GM12878 (cell line): Measurements from ENCODE around the gene ADGRV1. TPM values are rescaled to one million over a fixed set of nuclear protein-coding genes. Genes with fewer than 3 reads are reported as not detected.

Experiments used
- CBFB ChIP-seq: IDR thresholded peaks from 2 replicates; pipeline ENCODE4 v1.6.1; 2016; ENCODE audit warnings: antibody characterized with exemption, low read depth
- CEBPB ChIP-seq, 2 experiments: fragments of 150-350 bp in 1 of 2; IDR thresholded peaks; 2 replicates each; pipeline ENCODE4 v1.6.1; 2012 to 2014; ENCODE audit warnings: low read depth in 2 of 2, low read length in 2 of 2, borderline replicate concordance in 1 of 2, inconsistent platforms in 1 of 2
- CHD2 ChIP-seq: IDR thresholded peaks from 2 replicates; pipeline ENCODE4 v1.6.1; 2011; ENCODE audit warnings: low read depth, low read length, improper control_type of control experiment, borderline replicate concordance
- CREB1 ChIP-seq: IDR thresholded peaks from 2 replicates; pipeline ENCODE4 v1.6.1; 2012; ENCODE audit warnings: low read depth, mild to moderate bottlenecking, inconsistent platforms
- DPF2 ChIP-seq: fragments of 450-650 bp; IDR thresholded peaks from 2 replicates; pipeline ENCODE4 v1.6.1; 2017; ENCODE audit warnings: mild to moderate bottlenecking
- JUNB ChIP-seq: IDR thresholded peaks from 2 replicates; pipeline ENCODE4 v1.6.1; 2016; ENCODE audit warnings: antibody characterized with exemption, mild to moderate bottlenecking
- KDM1A ChIP-seq: fragments of 200-600 bp; sonication (generic); IDR thresholded peaks from 2 replicates; pipeline ENCODE4 v1.6.1; 2016; ENCODE audit warnings: borderline replicate concordance
- MEF2B ChIP-seq: fragments of 450-650 bp; IDR thresholded peaks from 2 replicates; pipeline ENCODE4 v1.6.1; 2018; ENCODE audit warnings: mild to moderate bottlenecking, moderate library complexity; ENCODE audit not compliant: partially characterized antibody, poor library complexity, severe bottlenecking
- NFIC ChIP-seq: IDR thresholded peaks from 2 replicates; pipeline ENCODE4 v1.6.1; 2012; ENCODE audit warnings: low read depth, mild to moderate bottlenecking, inconsistent platforms, low read length, moderate library complexity
- PML ChIP-seq: IDR thresholded peaks from 2 replicates; pipeline ENCODE4 v1.6.1; 2012; ENCODE audit warnings: low read length, inconsistent platforms
- SMAD5 ChIP-seq: IDR thresholded peaks from 2 replicates; pipeline ENCODE4 v1.6.1; 2016; ENCODE audit warnings: antibody characterized with exemption, low read depth
- SPI1 ChIP-seq: IDR thresholded peaks from 2 replicates; pipeline ENCODE4 v1.6.1; 2011; ENCODE audit warnings: low read depth, mild to moderate bottlenecking, low read length, moderate library complexity, borderline replicate concordance; ENCODE audit not compliant: insufficient read depth
- SRF ChIP-seq, 2 experiments: IDR thresholded peaks; 2 replicates each; pipeline ENCODE4 v1.6.1; 2011; ENCODE audit warnings: low read depth in 2 of 2, low read length in 2 of 2, mild to moderate bottlenecking in 1 of 2, moderate library complexity in 1 of 2
- STAT3 ChIP-seq: IDR thresholded peaks from 2 replicates; pipeline ENCODE4 v1.6.1; 2011; ENCODE audit warnings: low read depth, low read length, improper control_type of control experiment
- SUPT20H ChIP-seq: IDR thresholded peaks from 2 replicates; pipeline ENCODE4 v1.6.1; 2011; ENCODE audit warnings: low read depth, mild to moderate bottlenecking, low read length, moderate library complexity, borderline replicate concordance; ENCODE audit not compliant: control insufficient read depth
- TBL1XR1 ChIP-seq: IDR thresholded peaks from 2 replicates; pipeline ENCODE4 v1.6.1; 2012; ENCODE audit warnings: low read depth, low read length, improper control_type of control experiment
- ZNF217 ChIP-seq: fragments of 450-650 bp; IDR thresholded peaks from 2 replicates; pipeline ENCODE4 v1.6.1; 2017; ENCODE audit warnings: antibody characterized with exemption, mild to moderate bottlenecking
- ZNF274 ChIP-seq: IDR thresholded peaks from one replicate; pipeline ENCODE4 v1.8.0; 2011; ENCODE audit not compliant: insufficient read length, insufficient read depth
- polyA plus RNA-seq, 11 experiments: library from polyadenylated mRNA; depleted of rRNA in 4 of 11; unstranded in 6 of 11; stranded (reverse) in 5 of 11; fragments of >200 nt; fragmentation: Nextera tagmentation in 4 of 11; fragmentation: Illumina TruSeq in 1 of 11; extraction: Ambion mirVana in 4 of 11; extraction: Trizol in 1 of 11; gene quantifications; 1 replicate in 1 of 11; 2 replicates in 10 of 11; pipeline versions ENCODE4 v1.2.1 to v1.2.3, GENCODE V29; 2011 to 2016; ENCODE audit warnings: inconsistent platforms in 2 of 11, missing spikeins in 2 of 11, low read depth in 1 of 11
- total RNA-seq, 4 experiments: library from RNA; depleted of rRNA in 3 of 4; stranded (reverse); fragments of >200 nt in 3 of 4; fragmentation: Illumina TruSeq in 1 of 4; extraction: Trizol in 1 of 4; gene quantifications; 2 replicates each; pipeline versions ENCODE4 v1.2.1 to v1.2.3, GENCODE V29; 2013 to 2021
- TF ChIP-seq, protein P1 (sequence below): fragments of 450-650 bp; IDR thresholded peaks from 2 replicates; pipeline ENCODE4 v1.6.1; 2017; ENCODE audit warnings: antibody characterized with exemption, mild to moderate bottlenecking, moderate library complexity
- TF ChIP-seq, protein P2 (sequence below): IDR thresholded peaks from 2 replicates; pipeline ENCODE4 v1.6.1; 2011; ENCODE audit warnings: borderline replicate concordance, low read depth, mild to moderate bottlenecking, moderate library complexity, low read length; ENCODE audit not compliant: insufficient read depth, poor library complexity, severe bottlenecking
- TF ChIP-seq, protein P3 (sequence below): IDR thresholded peaks from 2 replicates; pipeline ENCODE4 v1.6.1; 2012; ENCODE audit warnings: low read depth, low read length, improper control_type of control experiment
- TF ChIP-seq, protein P4 (sequence below): fragments of 450-650 bp; IDR thresholded peaks from 2 replicates; pipeline ENCODE4 v1.6.1; 2017; ENCODE audit warnings: mild to moderate bottlenecking
- TF ChIP-seq, protein P5 (sequence below): fragments of 450-650 bp; IDR thresholded peaks from 2 replicates; pipeline ENCODE4 v1.6.1; 2014; ENCODE audit warnings: mild to moderate bottlenecking

ADGRV1 gene
- total and polyA plus RNA-seq, 10 of the 15 experiments (the other 5 are each of a cell fraction or from before 2014, with no cell fraction given), result 0.04 to 8.1 (median 0.16) TPM; not detected in 1

DNA sequence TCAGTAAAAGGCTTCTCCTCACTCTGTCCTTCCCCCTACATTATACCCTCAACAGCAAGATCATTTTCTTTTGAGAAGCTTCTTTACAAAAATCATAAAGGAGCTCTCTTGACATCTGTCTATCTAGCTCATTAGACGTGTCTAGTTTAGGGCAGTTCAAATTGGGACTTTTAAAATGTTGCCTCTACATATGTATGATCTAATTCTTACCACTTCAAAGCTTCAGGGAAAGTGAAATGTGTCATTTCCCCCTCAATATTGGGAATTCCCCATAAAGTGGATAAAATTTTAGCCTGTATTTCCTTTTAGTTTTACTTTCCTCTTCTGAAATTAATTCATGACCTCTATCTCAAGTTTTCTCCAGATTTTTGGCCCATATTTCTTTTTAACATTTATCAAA lies 500.8 kb downstream of the ADGRV1 start (continued):
- TF ChIP-seq, protein P1, sequence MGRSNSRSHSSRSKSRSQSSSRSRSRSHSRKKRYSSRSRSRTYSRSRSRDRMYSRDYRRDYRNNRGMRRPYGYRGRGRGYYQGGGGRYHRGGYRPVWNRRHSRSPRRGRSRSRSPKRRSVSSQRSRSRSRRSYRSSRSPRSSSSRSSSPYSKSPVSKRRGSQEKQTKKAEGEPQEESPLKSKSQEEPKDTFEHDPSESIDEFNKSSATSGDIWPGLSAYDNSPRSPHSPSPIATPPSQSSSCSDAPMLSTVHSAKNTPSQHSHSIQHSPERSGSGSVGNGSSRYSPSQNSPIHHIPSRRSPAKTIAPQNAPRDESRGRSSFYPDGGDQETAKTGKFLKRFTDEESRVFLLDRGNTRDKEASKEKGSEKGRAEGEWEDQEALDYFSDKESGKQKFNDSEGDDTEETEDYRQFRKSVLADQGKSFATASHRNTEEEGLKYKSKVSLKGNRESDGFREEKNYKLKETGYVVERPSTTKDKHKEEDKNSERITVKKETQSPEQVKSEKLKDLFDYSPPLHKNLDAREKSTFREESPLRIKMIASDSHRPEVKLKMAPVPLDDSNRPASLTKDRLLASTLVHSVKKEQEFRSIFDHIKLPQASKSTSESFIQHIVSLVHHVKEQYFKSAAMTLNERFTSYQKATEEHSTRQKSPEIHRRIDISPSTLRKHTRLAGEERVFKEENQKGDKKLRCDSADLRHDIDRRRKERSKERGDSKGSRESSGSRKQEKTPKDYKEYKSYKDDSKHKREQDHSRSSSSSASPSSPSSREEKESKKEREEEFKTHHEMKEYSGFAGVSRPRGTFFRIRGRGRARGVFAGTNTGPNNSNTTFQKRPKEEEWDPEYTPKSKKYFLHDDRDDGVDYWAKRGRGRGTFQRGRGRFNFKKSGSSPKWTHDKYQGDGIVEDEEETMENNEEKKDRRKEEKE, result no peak
- no peak for TF ChIP-seq ZNF274
- TF ChIP-seq CHD2, result no peak
- TF ChIP-seq CBFB, result peak; percentile 61; the same call in 1 of the 2 replicates
- peak; percentile 95 for TF ChIP-seq NFIC
- TF ChIP-seq MEF2B, result peak; percentile 51
- no peak for TF ChIP-seq SRF (IDR thresholded peaks at IDR 0.05; ENCODE audit: low read depth in 2 of 2, low read length in 2 of 2)
- peak; percentile 81 for TF ChIP-seq DPF2
- peak; percentile 16; the same call in 1 of the 2 replicates for TF ChIP-seq SPI1
- peak; percentile 48; the same call in 1 of the 2 replicates for TF ChIP-seq CREB1
- 0 out of 2 replicates have a peak, but pooled peaks have one; percentile 65 for TF ChIP-seq ZNF217
- peak; percentile 80; the same call in 1 of the 2 replicates for TF ChIP-seq PML
- TF ChIP-seq TBL1XR1, result 0 out of 2 replicates have a peak, but pooled peaks have one; percentile 62
- TF ChIP-seq, protein P2, sequence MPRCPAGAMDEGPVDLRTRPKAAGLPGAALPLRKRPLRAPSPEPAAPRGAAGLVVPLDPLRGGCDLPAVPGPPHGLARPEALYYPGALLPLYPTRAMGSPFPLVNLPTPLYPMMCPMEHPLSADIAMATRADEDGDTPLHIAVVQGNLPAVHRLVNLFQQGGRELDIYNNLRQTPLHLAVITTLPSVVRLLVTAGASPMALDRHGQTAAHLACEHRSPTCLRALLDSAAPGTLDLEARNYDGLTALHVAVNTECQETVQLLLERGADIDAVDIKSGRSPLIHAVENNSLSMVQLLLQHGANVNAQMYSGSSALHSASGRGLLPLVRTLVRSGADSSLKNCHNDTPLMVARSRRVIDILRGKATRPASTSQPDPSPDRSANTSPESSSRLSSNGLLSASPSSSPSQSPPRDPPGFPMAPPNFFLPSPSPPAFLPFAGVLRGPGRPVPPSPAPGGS, result peak; percentile 37
- no peak for TF ChIP-seq KDM1A
- TF ChIP-seq JUNB, result peak; percentile 98
- TF ChIP-seq, protein P3, sequence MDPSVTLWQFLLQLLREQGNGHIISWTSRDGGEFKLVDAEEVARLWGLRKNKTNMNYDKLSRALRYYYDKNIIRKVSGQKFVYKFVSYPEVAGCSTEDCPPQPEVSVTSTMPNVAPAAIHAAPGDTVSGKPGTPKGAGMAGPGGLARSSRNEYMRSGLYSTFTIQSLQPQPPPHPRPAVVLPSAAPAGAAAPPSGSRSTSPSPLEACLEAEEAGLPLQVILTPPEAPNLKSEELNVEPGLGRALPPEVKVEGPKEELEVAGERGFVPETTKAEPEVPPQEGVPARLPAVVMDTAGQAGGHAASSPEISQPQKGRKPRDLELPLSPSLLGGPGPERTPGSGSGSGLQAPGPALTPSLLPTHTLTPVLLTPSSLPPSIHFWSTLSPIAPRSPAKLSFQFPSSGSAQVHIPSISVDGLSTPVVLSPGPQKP, result no peak
- TF ChIP-seq CEBPB (IDR thresholded peaks at IDR 0.05; ENCODE audit: borderline replicate concordance in 1 of 2, low read depth in 2 of 2, low read length in 2 of 2), result peak in 1 of 2 experiments; percentile 93; a peak in 2 of 4 replicates
- no peak for TF ChIP-seq SUPT20H
- TF ChIP-seq, protein P4, sequence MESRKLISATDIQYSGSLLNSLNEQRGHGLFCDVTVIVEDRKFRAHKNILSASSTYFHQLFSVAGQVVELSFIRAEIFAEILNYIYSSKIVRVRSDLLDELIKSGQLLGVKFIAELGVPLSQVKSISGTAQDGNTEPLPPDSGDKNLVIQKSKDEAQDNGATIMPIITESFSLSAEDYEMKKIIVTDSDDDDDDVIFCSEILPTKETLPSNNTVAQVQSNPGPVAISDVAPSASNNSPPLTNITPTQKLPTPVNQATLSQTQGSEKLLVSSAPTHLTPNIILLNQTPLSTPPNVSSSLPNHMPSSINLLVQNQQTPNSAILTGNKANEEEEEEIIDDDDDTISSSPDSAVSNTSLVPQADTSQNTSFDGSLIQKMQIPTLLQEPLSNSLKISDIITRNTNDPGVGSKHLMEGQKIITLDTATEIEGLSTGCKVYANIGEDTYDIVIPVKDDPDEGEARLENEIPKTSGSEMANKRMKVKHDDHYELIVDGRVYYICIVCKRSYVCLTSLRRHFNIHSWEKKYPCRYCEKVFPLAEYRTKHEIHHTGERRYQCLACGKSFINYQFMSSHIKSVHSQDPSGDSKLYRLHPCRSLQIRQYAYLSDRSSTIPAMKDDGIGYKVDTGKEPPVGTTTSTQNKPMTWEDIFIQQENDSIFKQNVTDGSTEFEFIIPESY, result no peak
- TF ChIP-seq, protein P5, sequence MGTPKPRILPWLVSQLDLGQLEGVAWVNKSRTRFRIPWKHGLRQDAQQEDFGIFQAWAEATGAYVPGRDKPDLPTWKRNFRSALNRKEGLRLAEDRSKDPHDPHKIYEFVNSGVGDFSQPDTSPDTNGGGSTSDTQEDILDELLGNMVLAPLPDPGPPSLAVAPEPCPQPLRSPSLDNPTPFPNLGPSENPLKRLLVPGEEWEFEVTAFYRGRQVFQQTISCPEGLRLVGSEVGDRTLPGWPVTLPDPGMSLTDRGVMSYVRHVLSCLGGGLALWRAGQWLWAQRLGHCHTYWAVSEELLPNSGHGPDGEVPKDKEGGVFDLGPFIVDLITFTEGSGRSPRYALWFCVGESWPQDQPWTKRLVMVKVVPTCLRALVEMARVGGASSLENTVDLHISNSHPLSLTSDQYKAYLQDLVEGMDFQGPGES, result no peak
- no peak for TF ChIP-seq SMAD5
- TF ChIP-seq STAT3, result peak; percentile 75; the same call in 1 of the 2 replicates
